GM12878 (cell line): Measurements from ENCODE around the gene HDAC9. TPM values are rescaled to one million over a fixed set of nuclear protein-coding genes. Genes with fewer than 3 reads are reported as not detected.

Experiments used
- ATAC-seq: fragments of 200-7000 bp; cut with Tn5 transposase; 3 replicates; pipeline ENCODE4 v1.9.1; 2020; ENCODE audit warnings: mild to moderate bottlenecking, moderate library complexity
- BruUV-seq: library from RNA; stranded (reverse); fragments of 400-500 nt; replicated peaks from 2 replicates; lab custom pipeline; 2021; lab: Mats Ljungman, UMichigan
- CTCF ChIA-PET: fragments of 300-600 bp; sonication (Branson Sonifier 250); formaldehyde crosslinking; extraction: SDS; loops from one replicate; lab custom pipeline; 2021; ENCODE audit warnings: inconsistent platforms; lab: Yijun Ruan, JAX
- POLR2A ChIA-PET: fragments of 350-600 bp; formaldehyde crosslinking; extraction: SDS; loops from one replicate; lab custom pipeline; 2021; ENCODE audit warnings: inconsistent platforms; lab: Charles Lee
- RAD21 ChIA-PET: fragments of 300-600 bp; sonication (Branson Sonifier 250); formaldehyde crosslinking; loops from one replicate; lab custom pipeline; 2023; ENCODE audit warnings: antibody characterized with exemption; ENCODE audit not compliant: unreplicated experiment; lab: Charles Lee
- SMC1A ChIA-PET: fragments of 300-600 bp; sonication (Branson Sonifier 250); formaldehyde crosslinking; loops from one replicate; lab custom pipeline; 2023; ENCODE audit not compliant: unreplicated experiment, uncharacterized antibody; lab: Charles Lee
- DNase-seq: peaks from one replicate; pipeline ENCODE4 v3.0.0-alpha.2; 2011; ENCODE audit warnings: low read depth, low spot score
- FAIRE-seq: peaks from 3 replicates; lab custom pipeline; 2011; peaks lifted over from hg19 to GRCh38; lab: Jason Lieb, UNC
- H2AFZ ChIP-seq: 2 replicates; pipeline ENCODE4 v1.6.0; 2011; ENCODE audit warnings: low read depth, low read length, control low read depth; ENCODE audit not compliant: control insufficient read depth
- H3K27ac ChIP-seq: 2 replicates; pipeline ENCODE4 v1.5.1; 2011; ENCODE audit warnings: control low read depth; ENCODE audit not compliant: control insufficient read depth, insufficient read depth
- H3K27me3 ChIP-seq, 2 experiments: replicated peaks in 1 of 2; 2 replicates each; pipeline versions ENCODE4 v1.6.0 to v1.6.1; 2011; ENCODE audit warnings: low read length in 1 of 2; ENCODE audit not compliant: control insufficient read depth in 2 of 2, insufficient read depth in 2 of 2
- H3K36me3 ChIP-seq, 2 experiments: 2 replicates each; pipeline ENCODE4 v1.5.1; 2011; ENCODE audit warnings: low read length in 1 of 2; ENCODE audit not compliant: control insufficient read depth in 2 of 2, insufficient read depth in 2 of 2
- H3K4me1 ChIP-seq: 2 replicates; pipeline ENCODE4 v1.6.1; 2011; ENCODE audit warnings: mild to moderate bottlenecking, low read length, moderate library complexity, mixed read lengths; ENCODE audit not compliant: control insufficient read depth, insufficient read depth
- H3K4me2 ChIP-seq: 2 replicates; pipeline ENCODE4 v1.6.0; 2011; ENCODE audit warnings: control low read depth; ENCODE audit not compliant: control insufficient read depth, insufficient read depth
- H3K4me3 ChIP-seq: fragments of 200-600 bp; sonication (generic); 2 replicates; pipeline ENCODE4 v1.5.1; 2016
- H3K79me2 ChIP-seq: 2 replicates; pipeline ENCODE4 v1.6.0; 2011; ENCODE audit warnings: low read length; ENCODE audit not compliant: control insufficient read depth, insufficient read depth
- H3K9ac ChIP-seq: 2 replicates; pipeline ENCODE4 v1.8.0; 2011; ENCODE audit warnings: low read length, control low read depth, mixed read lengths; ENCODE audit not compliant: control insufficient read depth, insufficient read depth
- H3K9me3 ChIP-seq: replicated peaks from 3 replicates; pipeline ENCODE4 v1.5.1; 2011; ENCODE audit warnings: mild to moderate bottlenecking, low read length; ENCODE audit not compliant: control insufficient read depth, insufficient read depth
- H4K20me1 ChIP-seq: 2 replicates; pipeline ENCODE4 v1.6.0; 2011; ENCODE audit not compliant: control insufficient read depth, insufficient read depth
- BCL11A ChIP-seq: IDR thresholded peaks from 2 replicates; pipeline ENCODE4 v1.6.1; 2011; ENCODE audit warnings: low read depth, low read length
- CHD1 ChIP-seq: IDR thresholded peaks from 2 replicates; pipeline ENCODE4 v1.6.1; 2012; ENCODE audit warnings: low read depth, low read length, improper control_type of control experiment
- FOXK2 ChIP-seq: fragments of 450-650 bp; IDR thresholded peaks from 2 replicates; pipeline ENCODE4 v1.6.1; 2017; ENCODE audit warnings: mild to moderate bottlenecking, moderate library complexity
- HSF1 ChIP-seq: fragments of 150-350 bp; IDR thresholded peaks from 2 replicates; pipeline ENCODE4 v1.6.1; 2014; ENCODE audit warnings: mild to moderate bottlenecking, low read depth, low read length
- IKZF2 ChIP-seq, 2 experiments: fragments of 450-650 bp; IDR thresholded peaks; 2 replicates each; pipeline ENCODE4 v1.6.1; 2017; ENCODE audit warnings: mild to moderate bottlenecking in 2 of 2, moderate library complexity in 2 of 2
- MEF2B ChIP-seq: fragments of 450-650 bp; IDR thresholded peaks from 2 replicates; pipeline ENCODE4 v1.6.1; 2018; ENCODE audit warnings: mild to moderate bottlenecking, moderate library complexity; ENCODE audit not compliant: partially characterized antibody, poor library complexity, severe bottlenecking
- RCOR1 ChIP-seq: conservative IDR thresholded peaks from 2 replicates; pipeline ENCODE4 v1.6.1; 2012; ENCODE audit warnings: low read depth, low read length, improper control_type of control experiment
- ZNF24 ChIP-seq: fragments of 450-650 bp; IDR thresholded peaks from 2 replicates; pipeline ENCODE4 v1.6.1; 2017; ENCODE audit warnings: antibody characterized with exemption, mild to moderate bottlenecking
- ZNF384 ChIP-seq: IDR thresholded peaks from 2 replicates; pipeline ENCODE4 v1.6.1; 2012; ENCODE audit warnings: low read depth, mild to moderate bottlenecking, low read length, improper control_type of control experiment, borderline replicate concordance
- ZNF592 ChIP-seq: fragments of 450-650 bp; IDR thresholded peaks from 2 replicates; pipeline ENCODE4 v1.6.1; 2017; ENCODE audit warnings: mild to moderate bottlenecking, moderate library complexity
- WGBS: methylation state at CpG from one replicate; pipeline ENCODE4 v1.1.6; 2016; ENCODE audit warnings: low lambda C conversion rate; ENCODE audit not compliant: insufficient replicate concordance, insufficient coverage; ENCODE audit errors: missing lambda C conversion rate; 5-methylcytosine and 5-hydroxymethylcytosine counted together
- in situ Hi-C: fragments of 300-500 bp; cut with MboI; formaldehyde crosslinking; loops from 9 replicates; pipeline ENCODE4 v1.14.3; 2018; ENCODE audit warnings: mixed read lengths
- intact Hi-C: fragments of 100-400 bp; cut with micrococcal nuclease; formaldehyde crosslinking; loops from one replicate; pipeline ENCODE4 v1.14.2; 2022; ENCODE audit not compliant: unreplicated experiment
- polyA plus RNA-seq, 11 experiments: library from polyadenylated mRNA; depleted of rRNA in 4 of 11; unstranded in 6 of 11; stranded (reverse) in 5 of 11; fragments of >200 nt; fragmentation: Nextera tagmentation in 4 of 11; fragmentation: Illumina TruSeq in 1 of 11; extraction: Ambion mirVana in 4 of 11; extraction: Trizol in 1 of 11; gene quantifications; 1 replicate in 1 of 11; 2 replicates in 10 of 11; pipeline versions ENCODE4 v1.2.1 to v1.2.3, GENCODE V29; 2011 to 2016; ENCODE audit warnings: inconsistent platforms in 2 of 11, missing spikeins in 2 of 11, low read depth in 1 of 11
- total RNA-seq, 4 experiments: library from RNA; depleted of rRNA in 3 of 4; stranded (reverse); fragments of >200 nt in 3 of 4; fragmentation: Illumina TruSeq in 1 of 4; extraction: Trizol in 1 of 4; gene quantifications; 2 replicates each; pipeline versions ENCODE4 v1.2.1 to v1.2.3, GENCODE V29; 2013 to 2021

The HDAC9 gene
- total and polyA plus RNA-seq, 10 of the 15 experiments (the other 5 are each of a cell fraction or from before 2014, with no cell fraction given): 0.73 to 12.8 (median 0.92) TPM

- CTCF ChIA-PET: no interaction called here
- WGBS: 3% methylated on average over 5 of the region's 5 CpGs
- POLR2A ChIA-PET: interaction anchor here (1.0 kb wide), 1 partner anchor 23 kb away, joined by 3 read pairs; no protein-coding TSS in a partner anchor
- Histone ChIP-seq H3K9me3 (no peaks in the 10 kb centered on the region), H3K4me1 (no peaks in the 10 kb centered on the region), H3K36me3 (no peaks in the 10 kb centered on the region), H3K79me2 (no peaks in the 10 kb centered on the region), H3K27me3 (no peaks in the 10 kb centered on the region), H3K4me3 (no peak overlapping the region)
- FAIRE-seq (no peak), ATAC-seq (peak; percentile 52), DNase-seq (no peak)
- no TSS peak for BruUV-seq
- SMC1A ChIA-PET: interaction anchor here (1.1 kb wide), 1 partner anchor 11 kb away, joined by 7 read pairs; no protein-coding TSS in a partner anchor
- in situ Hi-C loops: no loop called here
- TF ChIP-seq IKZF2 (IDR thresholded peaks at IDR 0.05) (no peak), FOXK2 (no peak)
- TF ChIP-seq, all 136 proteins: peak for 0
- intact Hi-C loops: no loop called here
- H2AFZ ChIP-seq: no peak overlapping the region; the same call in 1 of the 2 replicates
- H3K9ac ChIP-seq: no peak overlapping the region
- H3K4me2 ChIP-seq: peak overlapping the region; percentile 44; the same call in 1 of the 2 replicates
- RAD21 ChIA-PET: no interaction called here
- no peaks in the 10 kb centered on the region for H4K20me1 ChIP-seq
- H3K27ac ChIP-seq: no peak overlapping the region
Measured at GRCh38 chr7:18530224-18531179, 35.0 kb downstream of the HDAC9 start.

- ChIA-PET CTCF (no interaction called here), RAD21 (no interaction called here), POLR2A (no interaction called here), SMC1A (interaction anchor here (1.0 kb wide), 1 partner anchor 14 kb away, joined by 4 read pairs; no protein-coding TSS in a partner anchor)
- DNase-seq (no peak), FAIRE-seq (peak; percentile 59), ATAC-seq (no peak)
- Histone ChIP-seq H3K4me1 (no peaks in the 10 kb centered on the region), H3K36me3 (no peaks in the 10 kb centered on the region), H3K27me3 (no peaks in the 10 kb centered on the region), H3K79me2 (no peaks in the 10 kb centered on the region), H3K9me3 (no peaks in the 10 kb centered on the region), H3K4me3 (no peak overlapping the region), H2AFZ (no peak overlapping the region), H3K9ac (no peak overlapping the region), H4K20me1 (no peaks in the 10 kb centered on the region), H3K4me2 (no peak overlapping the region), H3K27ac (no peak overlapping the region)
- 98% methylated on average over 3 of the region's 3 CpGs for WGBS
- no TSS peak for BruUV-seq
- in situ Hi-C loops: no loop called here
- intact Hi-C loops: no loop called here
- TF ChIP-seq RCOR1: no peak
- TF ChIP-seq BCL11A: no peak
- TF ChIP-seq ZNF24: no peak
- TF ChIP-seq HSF1: no peak
- no peak for TF ChIP-seq ZNF592
- no peak for TF ChIP-seq ZNF384
- no peak for TF ChIP-seq CHD1
- TF ChIP-seq MEF2B: no peak
Measured at GRCh38 chr7:18531539-18531938, 36.0 kb downstream of the HDAC9 start.
